Sigmoid colon (tissue), 7 donors: Measurements from ENCODE around the gene RPL10. TPM values are rescaled to one million over a fixed set of nuclear protein-coding genes. Genes with fewer than 3 reads are reported as not detected.

ENCODE experiments used
- DNase-seq: peaks from one replicate; pipeline ENCODE4 v3.0.0-alpha.2; 2019
- H3K27ac ChIP-seq, 4 donors: fragments of 200-600 bp; sonication (generic); one replicate each; pipeline ENCODE4 v1.5.1; 2016 to 2019; ENCODE audit warnings: mild to moderate bottlenecking in 1 of 4
- H3K27me3 ChIP-seq, 3 donors: fragments of 200-600 bp; sonication (generic); one replicate each; pipeline ENCODE4 v1.5.1; 2019; ENCODE audit warnings: mild to moderate bottlenecking in 1 of 3
- H3K36me3 ChIP-seq, 4 donors: fragments of 200-600 bp; sonication (generic); one replicate each; pipeline ENCODE4 v1.5.1; 2016 to 2019
- H3K4me1 ChIP-seq, 4 donors: fragments of 200-600 bp; sonication (generic); one replicate each; pipeline ENCODE4 v1.5.1; 2017 to 2019
- H3K4me3 ChIP-seq, 4 donors: fragments of 200-600 bp; sonication (generic); one replicate each; pipeline ENCODE4 v1.5.1; 2017 to 2019; ENCODE audit warnings: mild to moderate bottlenecking in 2 of 4, moderate library complexity in 1 of 4
- H3K9me3 ChIP-seq, 4 donors: fragments of 200-600 bp in 3 of 4; sonication (generic) in 3 of 4; one replicate each; pipeline versions ENCODE4 v1.5.1 to v1.6.1; 2013 to 2019
- EP300 ChIP-seq, 4 donors: sonication (generic); formaldehyde crosslinking; IDR thresholded peaks; one replicate each; pipeline ENCODE4 v1.6.1; 2017; ENCODE audit warnings: antibody characterized with exemption in 4 of 4
- POLR2A ChIP-seq, 2 donors: fragments of 450-650 bp; IDR thresholded peaks; one replicate each; pipeline ENCODE4 v1.6.1; 2016; ENCODE audit warnings: antibody characterized with exemption in 2 of 2, mild to moderate bottlenecking in 2 of 2, moderate library complexity in 2 of 2
- POLR2AphosphoS5 ChIP-seq, 4 donors: sonication (generic); formaldehyde crosslinking; IDR thresholded peaks; one replicate each; pipeline ENCODE4 v1.6.1; 2017; ENCODE audit warnings: antibody characterized with exemption in 4 of 4
- WGBS, 2 donors: extraction: QIAGEN DNeasy Blood & Tissue Kit; methylation state at CpG; one replicate each; pipeline ENCODE4 v1.1.7; 2013; 5-methylcytosine and 5-hydroxymethylcytosine counted together
- intact Hi-C: fragments of 100-400 bp; cut with DNase I; formaldehyde crosslinking; loops from one replicate; pipeline ENCODE4 v1.15.1; 2023
- polyA plus RNA-seq, 3 donors: library from polyadenylated mRNA; stranded (reverse); fragments of 200-250 nt; gene quantifications; one replicate each; pipeline ENCODE4 v1.2.3, GENCODE V29; 2013
- total RNA-seq, 4 donors: library from RNA; depleted of rRNA; stranded (reverse); fragments of >200 nt; gene quantifications; one replicate each; pipeline ENCODE4 v1.1.0, GENCODE V29; 2016
- TF ChIP-seq, protein P1 (sequence below), 4 experiments: fragments of 450-650 bp in 3 of 4; fragments of 200-600 bp in 1 of 4; IDR thresholded peaks; one replicate each; pipeline ENCODE4 v1.5.1; 2016 to 2019; ENCODE audit warnings: antibody characterized with exemption in 4 of 4, mild to moderate bottlenecking in 3 of 4, moderate library complexity in 2 of 4
- donor health status: healthy with polysubstance abuse.
- donor health status: Bipolar disorder and iron deficiency.
- donor health status: healthy.

RPL10 gene
- total and polyA plus RNA-seq, 7 donors, result 3,138 to 8,651 (median 5,003) TPM

- peak overlapping the region in 1 of 4 donors; percentile 16 for H3K27ac ChIP-seq
- no peak overlapping the region for H3K4me3 ChIP-seq
These were observed 29.0 kb downstream of the RPL10 start for GRCh38 chrX:154426916-154427770.

GRCh38 chrX:154428176-154429171, 30.3 kb downstream of the RPL10 start, which contains the start of gene ATP6AP1:
Gene ATP6AP1 (plus strand): TSS chrX:154428677. CDS start chrX:154428693, 16 bp downstream.
- intact Hi-C loops, result no loop called here
- Histone ChIP-seq H3K4me3 (peak within 1 kb of the TSS; percentile 73 to 79 (median 74)), H3K36me3 (peaks cover 0 to 19% (median 0%) of the 10 kb centered on the region in 4 donors), H3K4me1 (peaks cover 0 to 25% (median 15%) of the 10 kb centered on the region in 4 donors), H3K27ac (peak within 1 kb of the TSS; percentile 80 to 87 (median 84)), H3K9me3 (no peaks in the 10 kb centered on the region), H3K27me3 (no peaks in the 10 kb centered on the region)
- peak; percentile 97 for DNase-seq
- TF ChIP-seq POLR2A (IDR thresholded peaks at IDR 0.05), result no peak
- peak; percentile 60 to 81 (median 76) for TF ChIP-seq POLR2AphosphoS5 (IDR thresholded peaks at IDR 0.05)
- no peak for TF ChIP-seq EP300 (IDR thresholded peaks at IDR 0.05)
- TF ChIP-seq, protein P1, sequence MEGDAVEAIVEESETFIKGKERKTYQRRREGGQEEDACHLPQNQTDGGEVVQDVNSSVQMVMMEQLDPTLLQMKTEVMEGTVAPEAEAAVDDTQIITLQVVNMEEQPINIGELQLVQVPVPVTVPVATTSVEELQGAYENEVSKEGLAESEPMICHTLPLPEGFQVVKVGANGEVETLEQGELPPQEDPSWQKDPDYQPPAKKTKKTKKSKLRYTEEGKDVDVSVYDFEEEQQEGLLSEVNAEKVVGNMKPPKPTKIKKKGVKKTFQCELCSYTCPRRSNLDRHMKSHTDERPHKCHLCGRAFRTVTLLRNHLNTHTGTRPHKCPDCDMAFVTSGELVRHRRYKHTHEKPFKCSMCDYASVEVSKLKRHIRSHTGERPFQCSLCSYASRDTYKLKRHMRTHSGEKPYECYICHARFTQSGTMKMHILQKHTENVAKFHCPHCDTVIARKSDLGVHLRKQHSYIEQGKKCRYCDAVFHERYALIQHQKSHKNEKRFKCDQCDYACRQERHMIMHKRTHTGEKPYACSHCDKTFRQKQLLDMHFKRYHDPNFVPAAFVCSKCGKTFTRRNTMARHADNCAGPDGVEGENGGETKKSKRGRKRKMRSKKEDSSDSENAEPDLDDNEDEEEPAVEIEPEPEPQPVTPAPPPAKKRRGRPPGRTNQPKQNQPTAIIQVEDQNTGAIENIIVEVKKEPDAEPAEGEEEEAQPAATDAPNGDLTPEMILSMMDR (IDR thresholded peaks at IDR 0.05), result no peak
- WGBS, 2 donors, result 6 to 9% methylated on average over 87 of the region's 87 CpGs

More at GRCh38 chrX:154426916-154427770, 29.0 kb downstream of the RPL10 start:
- Histone ChIP-seq H3K9me3 (no peaks in the 10 kb centered on the region), H3K27me3 (no peaks in the 10 kb centered on the region), H3K4me1 (peaks cover 0 to 25% (median 15%) of the 10 kb centered on the region in 4 donors), H3K36me3 (peaks cover 0 to 7% (median 0%) of the 10 kb centered on the region in 4 donors)
- no peak for DNase-seq
- intact Hi-C loops, result no loop called here
- no peak for TF ChIP-seq EP300 (IDR thresholded peaks at IDR 0.05)
- TF ChIP-seq, protein P1 (IDR thresholded peaks at IDR 0.05), result no peak
- no peak for TF ChIP-seq POLR2A (IDR thresholded peaks at IDR 0.05)
- WGBS, 2 donors, result 92 to 93% methylated on average over 13 of the region's 13 CpGs

GRCh38 chrX:154429711-154430110, 31.5 kb downstream of the RPL10 start:
- H3K9me3 ChIP-seq, result no peaks in the 10 kb centered on the region
- H3K4me3 ChIP-seq, result peak overlapping the region in 1 of 4 donors; percentile 79
- no peak for DNase-seq
- no peaks in the 10 kb centered on the region for H3K27me3 ChIP-seq
- H3K4me1 ChIP-seq, result peaks cover 0 to 25% (median 15%) of the 10 kb centered on the region in 4 donors
- H3K27ac ChIP-seq, result peak overlapping the region in 2 of 4 donors; percentile 80 to 81
- peaks cover 0 to 28% (median 0%) of the 10 kb centered on the region in 4 donors for H3K36me3 ChIP-seq
- TF ChIP-seq POLR2A (IDR thresholded peaks at IDR 0.05), result no peak
- no peak for TF ChIP-seq EP300 (IDR thresholded peaks at IDR 0.05)
- no peak for TF ChIP-seq POLR2AphosphoS5 (IDR thresholded peaks at IDR 0.05)
- TF ChIP-seq, protein P1 (IDR thresholded peaks at IDR 0.05), result no peak
- intact Hi-C loops, result no loop called here
- WGBS, 2 donors, result 85 to 89% methylated on average over 2 of the region's 2 CpGs

DNA sequence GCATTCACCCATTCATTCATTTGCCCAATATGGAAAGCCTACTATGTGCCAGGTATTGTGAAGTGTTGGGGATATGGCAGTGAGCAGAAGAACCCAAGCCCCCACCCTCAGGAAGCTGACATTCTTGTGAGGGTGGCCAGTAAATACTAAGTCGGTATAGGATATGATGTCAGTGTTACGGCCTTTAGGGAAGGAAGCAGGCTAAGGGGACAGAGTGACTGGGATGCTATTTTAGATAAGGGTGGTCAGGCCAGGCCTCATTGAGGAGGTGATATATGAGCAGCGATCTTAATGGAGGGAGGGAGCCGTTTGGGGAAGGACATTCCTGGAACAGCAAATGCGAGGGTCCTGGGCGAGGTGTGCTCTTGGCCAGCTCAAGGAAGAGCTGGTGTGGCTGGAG, 32.3 kb downstream of the RPL10 start:
- Histone ChIP-seq H3K36me3 (peaks cover 0 to 36% (median 0%) of the 10 kb centered on the region in 4 donors), H3K27ac (peak overlapping the region in 1 of 4 donors; percentile 34), H3K27me3 (no peaks in the 10 kb centered on the region), H3K9me3 (no peaks in the 10 kb centered on the region), H3K4me3 (no peak overlapping the region), H3K4me1 (peaks cover 0 to 25% (median 15%) of the 10 kb centered on the region in 4 donors)
- 70 to 82% methylated on average over 6 of the region's 6 CpGs for WGBS, 2 donors
- intact Hi-C loops, result no loop called here
- DNase-seq, result no peak
- TF ChIP-seq, protein P1 (IDR thresholded peaks at IDR 0.05), result no peak
- no peak for TF ChIP-seq POLR2AphosphoS5 (IDR thresholded peaks at IDR 0.05)
- no peak for TF ChIP-seq EP300 (IDR thresholded peaks at IDR 0.05)
- TF ChIP-seq POLR2A (IDR thresholded peaks at IDR 0.05), result no peak
